Panc1 (cell line): ENCODE results near the gene DPP7. TPM values are rescaled to one million over a fixed set of nuclear protein-coding genes. Genes with fewer than 3 reads are reported as not detected.

Experiments used
- ATAC-seq: fragments of 200-7000 bp; cut with Tn5 transposase; 2 replicates; pipeline ENCODE4 v1.9.1; 2020; ENCODE audit warnings: mild to moderate bottlenecking, moderate library complexity
- BruUV-seq: library from RNA; stranded (reverse); fragments of 400-500 nt; replicated peaks from 2 replicates; lab custom pipeline; 2021; lab: Mats Ljungman, UMichigan
- CTCF ChIA-PET: fragments of 300-600 bp; sonication (Branson Sonifier 250); formaldehyde crosslinking; loops from one replicate; lab custom pipeline; 2022; ENCODE audit warnings: antibody characterized with exemption; lab: Charles Lee
- POLR2A ChIA-PET: fragments of 300-600 bp; sonication (Branson Sonifier 250); formaldehyde crosslinking; loops from one replicate; lab custom pipeline; 2022; ENCODE audit warnings: antibody characterized with exemption; lab: Charles Lee
- DNase-seq: peaks from one replicate; pipeline ENCODE4 v3.0.0-alpha.2; 2010; ENCODE audit warnings: low read depth, low spot score
- H3K27ac ChIP-seq: 2 replicates; pipeline ENCODE4 v1.5.1; 2011; ENCODE audit warnings: mild to moderate bottlenecking, low read length, inconsistent platforms
- H3K27me3 ChIP-seq: fragments of 200-500 bp; sonication (Bioruptor generic); 2 replicates; pipeline ENCODE4 v1.6.0; 2014; ENCODE audit warnings: low read length, inconsistent platforms; ENCODE audit not compliant: control insufficient read depth, insufficient read depth
- H3K36me3 ChIP-seq: fragments of 200-500 bp; sonication (Bioruptor generic); 2 replicates; pipeline ENCODE4 v1.5.1; 2014; ENCODE audit warnings: inconsistent platforms, mild to moderate bottlenecking, low read length, moderate library complexity; ENCODE audit not compliant: control insufficient read depth, insufficient read depth
- H3K4me1 ChIP-seq: 2 replicates; pipeline ENCODE4 v1.5.1; 2011; ENCODE audit warnings: inconsistent platforms, mild to moderate bottlenecking, low read length, moderate library complexity; ENCODE audit not compliant: control insufficient read depth, insufficient read depth
- H3K4me3 ChIP-seq, 2 experiments: 2 replicates each; pipeline ENCODE4 v1.5.1; 2011 to 2012; ENCODE audit warnings: low read depth in 2 of 2, low read length in 2 of 2, mild to moderate bottlenecking in 2 of 2, inconsistent platforms in 1 of 2, moderate library complexity in 1 of 2
- H3K9me3 ChIP-seq: fragments of 200-500 bp; sonication (Bioruptor generic); 2 replicates; pipeline ENCODE4 v1.5.1; 2014; ENCODE audit warnings: low read depth, mild to moderate bottlenecking, inconsistent platforms, low read length, moderate library complexity; ENCODE audit not compliant: control insufficient read depth, insufficient read depth
- POLR2AphosphoS5 ChIP-seq: IDR thresholded peaks from 2 replicates; pipeline ENCODE4 v1.6.1; 2012; ENCODE audit warnings: mild to moderate bottlenecking, low read depth, low read length, moderate library complexity
- SIN3A ChIP-seq: IDR thresholded peaks from 2 replicates; pipeline ENCODE4 v1.6.1; 2012; ENCODE audit warnings: low read depth, mild to moderate bottlenecking, low read length, moderate library complexity, borderline replicate concordance; ENCODE audit not compliant: insufficient read depth
- TCF7L2 ChIP-seq: IDR thresholded peaks from 2 replicates; pipeline ENCODE4 v1.6.1; 2011; ENCODE audit warnings: mild to moderate bottlenecking, low read depth, low read length, inconsistent platforms
- in situ Hi-C: cut with HindIII; loops from 2 replicates; pipeline ENCODE4 v1.10.0; 2016; ENCODE audit warnings: low sequenced_read_pairs, low pct_unique_long_range_greater_than_20kb
- intact Hi-C: fragments of 100-400 bp; cut with micrococcal nuclease; formaldehyde crosslinking; loops from one replicate; pipeline ENCODE4 v1.10.0; 2022; ENCODE audit not compliant: unreplicated experiment
- total RNA-seq: library from RNA; stranded (reverse); gene quantifications from one replicate; pipeline ENCODE4 v1.2.1, GENCODE V29; 2021; ENCODE audit not compliant: unreplicated experiment
- TF ChIP-seq, protein P1 (sequence below): fragments of 450-650 bp; IDR thresholded peaks from 2 replicates; pipeline ENCODE4 v1.5.1; 2017; ENCODE audit warnings: mild to moderate bottlenecking
- TF ChIP-seq, protein P2 (sequence below), 2 experiments: IDR thresholded peaks; 2 replicates each; pipeline ENCODE4 v1.6.1; 2011 to 2012; ENCODE audit warnings: low read depth in 2 of 2, control low read depth in 1 of 2, low read length in 1 of 2, mild to moderate bottlenecking in 1 of 2, moderate library complexity in 1 of 2; ENCODE audit not compliant: insufficient read depth in 1 of 2

Gene DPP7
- total RNA-seq, 1 experiment from 2014 or later = 236 TPM

DNA sequence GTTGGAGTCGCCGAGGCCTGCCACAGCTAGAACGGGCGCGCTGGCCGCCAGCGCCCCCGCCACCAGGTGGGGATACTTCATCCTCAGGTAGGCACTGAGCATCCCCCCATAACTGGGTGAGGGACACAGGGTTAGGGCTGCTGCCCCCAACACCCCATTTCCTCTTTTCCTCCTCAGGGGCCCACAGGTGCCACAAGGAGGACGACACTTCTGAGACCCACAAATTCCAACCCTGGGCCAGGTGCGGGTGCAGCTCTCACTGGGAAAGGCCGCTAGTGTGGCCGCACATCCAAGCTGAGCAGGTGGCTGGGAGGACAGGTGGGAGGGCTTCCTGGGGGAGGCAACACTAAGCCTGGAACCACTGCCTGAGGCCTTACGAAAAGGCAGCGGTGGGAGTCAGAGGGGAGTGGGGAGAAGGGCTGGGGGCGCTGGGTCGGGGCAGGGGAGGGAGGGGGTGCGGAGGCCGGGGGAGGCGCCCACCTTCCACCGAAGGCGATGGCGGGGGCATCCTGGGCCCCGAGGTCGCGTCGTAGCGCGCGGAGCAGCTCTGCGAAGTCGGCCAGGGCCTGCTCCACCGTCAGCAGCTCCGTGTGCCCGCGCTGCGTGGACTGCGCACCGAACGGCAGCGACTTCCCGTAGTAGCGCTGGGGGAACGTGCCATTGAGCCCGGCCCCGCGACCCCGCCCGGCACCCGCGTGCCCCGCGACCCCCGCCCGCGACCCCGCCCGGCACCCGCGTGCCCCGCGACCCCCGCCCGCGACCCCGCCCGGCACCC lies 961 bp downstream of the DPP7 start:
- ChIA-PET CTCF (no interaction called here), POLR2A (no interaction called here)
- Histone ChIP-seq H3K9me3 (no peaks in the 10 kb centered on the region), H3K4me1 (no peaks in the 10 kb centered on the region), H3K4me3 (peak overlapping the region; percentile 39 to 45), H3K36me3 (no peaks in the 10 kb centered on the region), H3K27ac (no peak overlapping the region), H3K27me3 (no peaks in the 10 kb centered on the region)
- intact Hi-C loops (no loop called here), in situ Hi-C loops (no loop called here)
- TF ChIP-seq TCF7L2 = no peak
- TF ChIP-seq SIN3A = no peak
- TF ChIP-seq, protein P1, sequence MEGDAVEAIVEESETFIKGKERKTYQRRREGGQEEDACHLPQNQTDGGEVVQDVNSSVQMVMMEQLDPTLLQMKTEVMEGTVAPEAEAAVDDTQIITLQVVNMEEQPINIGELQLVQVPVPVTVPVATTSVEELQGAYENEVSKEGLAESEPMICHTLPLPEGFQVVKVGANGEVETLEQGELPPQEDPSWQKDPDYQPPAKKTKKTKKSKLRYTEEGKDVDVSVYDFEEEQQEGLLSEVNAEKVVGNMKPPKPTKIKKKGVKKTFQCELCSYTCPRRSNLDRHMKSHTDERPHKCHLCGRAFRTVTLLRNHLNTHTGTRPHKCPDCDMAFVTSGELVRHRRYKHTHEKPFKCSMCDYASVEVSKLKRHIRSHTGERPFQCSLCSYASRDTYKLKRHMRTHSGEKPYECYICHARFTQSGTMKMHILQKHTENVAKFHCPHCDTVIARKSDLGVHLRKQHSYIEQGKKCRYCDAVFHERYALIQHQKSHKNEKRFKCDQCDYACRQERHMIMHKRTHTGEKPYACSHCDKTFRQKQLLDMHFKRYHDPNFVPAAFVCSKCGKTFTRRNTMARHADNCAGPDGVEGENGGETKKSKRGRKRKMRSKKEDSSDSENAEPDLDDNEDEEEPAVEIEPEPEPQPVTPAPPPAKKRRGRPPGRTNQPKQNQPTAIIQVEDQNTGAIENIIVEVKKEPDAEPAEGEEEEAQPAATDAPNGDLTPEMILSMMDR = no peak
- TF ChIP-seq, protein P2, sequence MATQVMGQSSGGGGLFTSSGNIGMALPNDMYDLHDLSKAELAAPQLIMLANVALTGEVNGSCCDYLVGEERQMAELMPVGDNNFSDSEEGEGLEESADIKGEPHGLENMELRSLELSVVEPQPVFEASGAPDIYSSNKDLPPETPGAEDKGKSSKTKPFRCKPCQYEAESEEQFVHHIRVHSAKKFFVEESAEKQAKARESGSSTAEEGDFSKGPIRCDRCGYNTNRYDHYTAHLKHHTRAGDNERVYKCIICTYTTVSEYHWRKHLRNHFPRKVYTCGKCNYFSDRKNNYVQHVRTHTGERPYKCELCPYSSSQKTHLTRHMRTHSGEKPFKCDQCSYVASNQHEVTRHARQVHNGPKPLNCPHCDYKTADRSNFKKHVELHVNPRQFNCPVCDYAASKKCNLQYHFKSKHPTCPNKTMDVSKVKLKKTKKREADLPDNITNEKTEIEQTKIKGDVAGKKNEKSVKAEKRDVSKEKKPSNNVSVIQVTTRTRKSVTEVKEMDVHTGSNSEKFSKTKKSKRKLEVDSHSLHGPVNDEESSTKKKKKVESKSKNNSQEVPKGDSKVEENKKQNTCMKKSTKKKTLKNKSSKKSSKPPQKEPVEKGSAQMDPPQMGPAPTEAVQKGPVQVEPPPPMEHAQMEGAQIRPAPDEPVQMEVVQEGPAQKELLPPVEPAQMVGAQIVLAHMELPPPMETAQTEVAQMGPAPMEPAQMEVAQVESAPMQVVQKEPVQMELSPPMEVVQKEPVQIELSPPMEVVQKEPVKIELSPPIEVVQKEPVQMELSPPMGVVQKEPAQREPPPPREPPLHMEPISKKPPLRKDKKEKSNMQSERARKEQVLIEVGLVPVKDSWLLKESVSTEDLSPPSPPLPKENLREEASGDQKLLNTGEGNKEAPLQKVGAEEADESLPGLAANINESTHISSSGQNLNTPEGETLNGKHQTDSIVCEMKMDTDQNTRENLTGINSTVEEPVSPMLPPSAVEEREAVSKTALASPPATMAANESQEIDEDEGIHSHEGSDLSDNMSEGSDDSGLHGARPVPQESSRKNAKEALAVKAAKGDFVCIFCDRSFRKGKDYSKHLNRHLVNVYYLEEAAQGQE (IDR thresholded peaks at IDR 0.05; ENCODE audit: insufficient read depth in 1 of 2, low read depth in 2 of 2, low read length in 1 of 2) = no peak
- TF ChIP-seq POLR2AphosphoS5 = no peak
- BruUV-seq = no TSS peak
- no peak for DNase-seq
- ATAC-seq = peak; percentile 46; the same call in 1 of the 2 replicates

DNA sequence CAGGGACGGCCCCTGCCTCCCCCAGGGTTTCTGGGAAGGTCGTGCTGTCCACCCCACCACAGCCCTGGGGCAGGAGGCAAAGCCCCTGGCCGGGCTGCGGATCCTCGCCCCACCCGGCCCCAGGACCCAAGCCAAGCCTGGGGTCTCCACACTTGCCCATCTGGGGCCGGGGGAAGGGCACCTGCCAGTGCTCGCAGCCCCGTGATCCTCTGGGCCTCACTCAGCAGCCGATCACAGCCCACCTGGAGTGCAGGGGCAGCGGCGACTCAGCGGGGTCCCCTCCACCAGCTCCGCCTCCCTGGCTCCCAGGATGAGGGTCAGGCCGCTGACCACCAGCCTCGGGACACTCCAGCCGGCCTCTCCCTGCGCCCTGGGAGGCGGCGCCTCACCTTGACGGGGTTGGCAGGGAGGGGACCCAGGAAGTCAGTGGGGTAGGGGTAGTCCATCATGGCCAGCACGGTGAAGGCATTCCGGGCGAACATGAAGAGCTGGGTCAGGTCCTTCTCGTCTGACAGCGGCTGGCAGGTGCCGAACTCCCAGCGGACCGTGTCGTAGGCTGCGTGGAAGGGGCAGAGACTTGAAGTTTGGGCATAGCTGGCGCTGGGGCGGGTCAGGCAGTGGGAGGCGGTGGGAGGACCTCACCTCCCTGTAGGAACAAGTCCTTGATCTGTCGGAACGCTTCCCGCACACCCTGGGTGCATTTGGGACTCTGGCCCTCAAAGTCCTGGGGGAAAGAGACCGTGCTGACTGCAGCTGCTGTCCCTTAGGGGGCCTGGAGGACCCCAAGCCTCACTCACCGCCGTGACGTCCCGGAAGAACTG lies 1.8 kb downstream of the DPP7 start:
- intact Hi-C loops (no loop called here), in situ Hi-C loops (no loop called here)
- DNase-seq (no peak), ATAC-seq (no peak)
- Histone ChIP-seq H3K9me3 (no peaks in the 10 kb centered on the region), H3K4me1 (no peaks in the 10 kb centered on the region), H3K36me3 (no peaks in the 10 kb centered on the region), H3K27ac (no peak overlapping the region), H3K4me3 (peak overlapping the region; percentile 15 to 39; a peak in 2 of 4 replicates), H3K27me3 (no peaks in the 10 kb centered on the region)
- POLR2A ChIA-PET = no interaction called here
- TF ChIP-seq TCF7L2 (no peak), SIN3A (no peak), POLR2AphosphoS5 (no peak)
- TF ChIP-seq, protein P1 = no peak
- TF ChIP-seq, protein P2 (IDR thresholded peaks at IDR 0.05; ENCODE audit: insufficient read depth in 1 of 2, low read depth in 2 of 2, low read length in 1 of 2) = no peak
- CTCF ChIA-PET = no interaction called here
- BruUV-seq = TSS peak; percentile 86
